Gastrocnemius medialis (tissue), 4 donors: Measurements from ENCODE around the gene GLDC. TPM values are rescaled to one million over a fixed set of nuclear protein-coding genes. Genes with fewer than 3 reads are reported as not detected.

Source experiments
- ATAC-seq, 2 donors: fragments of 150-250 bp; one replicate each; pipeline ENCODE4 v1.9.1; 2016
- DNase-seq, 2 donors: peaks; one replicate each; pipeline ENCODE4 v3.0.0-alpha.2; 2019
- H3K27ac ChIP-seq, 4 donors: fragments of 200-600 bp; sonication (generic); 1 replicate in 1 of 4; 2 replicates in 3 of 4; pipeline ENCODE4 v1.5.1; 2016 to 2018; ENCODE audit warnings: mild to moderate bottlenecking in 2 of 4, moderate library complexity in 1 of 4
- H3K27me3 ChIP-seq, 3 donors: fragments of 200-600 bp; sonication (generic) in 2 of 3; 1 replicate in 1 of 3; 2 replicates in 2 of 3; pipeline versions ENCODE4 v1.5.1 to v1.6.0; 2016 to 2019; ENCODE audit warnings: mild to moderate bottlenecking in 1 of 3, moderate library complexity in 1 of 3
- H3K36me3 ChIP-seq, 2 donors: fragments of 200-600 bp; sonication (generic) in 1 of 2; one replicate each; pipeline ENCODE4 v1.5.1; 2017 to 2018
- H3K4me1 ChIP-seq, 2 donors: fragments of 200-600 bp; sonication (generic) in 1 of 2; one replicate each; pipeline ENCODE4 v1.5.1; 2016 to 2017; ENCODE audit warnings: mild to moderate bottlenecking in 2 of 2
- H3K4me3 ChIP-seq, 4 donors: fragments of 200-600 bp; sonication (generic) in 3 of 4; 1 replicate in 1 of 4; 2 replicates in 3 of 4; pipeline ENCODE4 v1.5.1; 2016 to 2019; ENCODE audit warnings: mild to moderate bottlenecking in 2 of 4
- H3K9me3 ChIP-seq, 3 donors: fragments of 200-600 bp; sonication (generic) in 2 of 3; 1 replicate in 1 of 3; 2 replicates in 2 of 3; pipeline ENCODE4 v1.5.1; 2016 to 2019
- POLR2A ChIP-seq, 2 donors: fragments of 450-650 bp; IDR thresholded peaks; one replicate each; pipeline ENCODE4 v1.6.1; 2017; ENCODE audit warnings: antibody characterized with exemption in 2 of 2, mild to moderate bottlenecking in 2 of 2, moderate library complexity in 2 of 2
- in situ Hi-C, 4 donors: fragments of 200-750 bp; cut with MboI; loops; one replicate each; pipeline versions ENCODE4 v1.15.0 to v1.8.0; 2017; ENCODE audit warnings: low sequenced_read_pairs in 4 of 4
- intact Hi-C: fragments of 100-400 bp; cut with DNase I; formaldehyde crosslinking; loops from one replicate; pipeline ENCODE4 v1.15.1; 2023; ENCODE audit warnings: low total_unique reads
- total RNA-seq, 4 donors: library from RNA; depleted of rRNA; stranded (reverse); fragments of >200 nt; gene quantifications; one replicate each; pipeline versions ENCODE4 v1.1.0 to v1.2.3, GENCODE V29; 2016
- TF ChIP-seq, protein P1 (sequence below), 5 experiments: fragments of 450-650 bp in 3 of 5; fragments of 200-600 bp in 2 of 5; sonication (generic) in 2 of 5; IDR thresholded peaks in 4 of 5; conservative IDR thresholded peaks in 1 of 5; 1 replicate in 4 of 5; 2 replicates in 1 of 5; pipeline ENCODE4 v1.5.1; 2016 to 2019; ENCODE audit warnings: antibody characterized with exemption in 5 of 5, mild to moderate bottlenecking in 3 of 5, moderate library complexity in 3 of 5

The GLDC gene
- total RNA-seq, 4 donors from 2014 or later: 0.31 to 1.00 (median 0.47) TPM

DNA sequence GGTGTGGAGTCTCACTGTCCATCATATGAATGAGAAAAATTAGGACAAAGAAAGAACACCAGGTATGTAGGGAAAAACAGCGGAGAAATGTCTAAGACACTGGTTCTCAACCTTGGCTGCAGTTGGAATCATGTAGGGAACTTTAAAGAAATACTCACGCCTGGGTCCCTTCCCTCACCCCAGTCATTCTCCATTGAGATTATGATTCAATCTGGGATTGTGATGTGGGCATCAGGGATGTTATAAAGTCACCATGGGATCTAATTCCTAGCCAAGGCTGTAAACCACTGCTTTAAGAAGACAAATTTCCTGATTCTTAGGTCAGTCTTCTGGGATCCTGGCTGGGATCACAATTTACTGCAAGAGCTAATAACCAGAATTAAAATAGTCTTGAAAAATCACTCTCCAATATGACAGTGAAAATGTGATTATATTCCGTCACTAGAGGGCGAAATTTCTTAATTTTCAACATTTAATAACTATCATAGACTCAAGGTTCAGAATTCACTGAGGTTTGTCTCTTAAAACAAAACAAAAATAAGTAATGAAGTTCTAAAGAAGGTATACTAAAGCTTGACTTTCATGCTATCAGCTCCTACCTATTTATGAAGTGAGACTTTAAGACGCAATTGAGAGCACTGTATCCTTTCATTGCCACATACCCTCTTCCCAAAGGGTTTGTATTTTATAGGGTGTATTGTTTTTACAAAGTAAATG lies 60.5 kb downstream of the GLDC start:
- ATAC-seq (no peak), DNase-seq (no peak)
- Histone ChIP-seq H3K4me1 (no peaks in the 10 kb centered on the region), H3K27ac (no peak overlapping the region), H3K4me3 (no peak overlapping the region), H3K27me3 (no peaks in the 10 kb centered on the region), H3K36me3 (no peaks in the 10 kb centered on the region), H3K9me3 (no peaks in the 10 kb centered on the region)
- TF ChIP-seq POLR2A (IDR thresholded peaks at IDR 0.05): no peak
- TF ChIP-seq, protein P1, sequence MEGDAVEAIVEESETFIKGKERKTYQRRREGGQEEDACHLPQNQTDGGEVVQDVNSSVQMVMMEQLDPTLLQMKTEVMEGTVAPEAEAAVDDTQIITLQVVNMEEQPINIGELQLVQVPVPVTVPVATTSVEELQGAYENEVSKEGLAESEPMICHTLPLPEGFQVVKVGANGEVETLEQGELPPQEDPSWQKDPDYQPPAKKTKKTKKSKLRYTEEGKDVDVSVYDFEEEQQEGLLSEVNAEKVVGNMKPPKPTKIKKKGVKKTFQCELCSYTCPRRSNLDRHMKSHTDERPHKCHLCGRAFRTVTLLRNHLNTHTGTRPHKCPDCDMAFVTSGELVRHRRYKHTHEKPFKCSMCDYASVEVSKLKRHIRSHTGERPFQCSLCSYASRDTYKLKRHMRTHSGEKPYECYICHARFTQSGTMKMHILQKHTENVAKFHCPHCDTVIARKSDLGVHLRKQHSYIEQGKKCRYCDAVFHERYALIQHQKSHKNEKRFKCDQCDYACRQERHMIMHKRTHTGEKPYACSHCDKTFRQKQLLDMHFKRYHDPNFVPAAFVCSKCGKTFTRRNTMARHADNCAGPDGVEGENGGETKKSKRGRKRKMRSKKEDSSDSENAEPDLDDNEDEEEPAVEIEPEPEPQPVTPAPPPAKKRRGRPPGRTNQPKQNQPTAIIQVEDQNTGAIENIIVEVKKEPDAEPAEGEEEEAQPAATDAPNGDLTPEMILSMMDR (IDR thresholded peaks at IDR 0.05 in 4 of 5, conservative IDR thresholded peaks at IDR 0.05 in 1 of 5): peak in 3 of 5 experiments; percentile 24 to 54 (median 44)
- in situ Hi-C loops: loop anchor here in 3 of 4 donors (5.0 to 10.0 kb wide), 2 partner anchors 90 to 97 kb away; no protein-coding TSS in a partner anchor
- intact Hi-C loops: loop anchor here (1.0 kb wide), 1 partner anchor 82 kb away; no protein-coding TSS in a partner anchor

DNA sequence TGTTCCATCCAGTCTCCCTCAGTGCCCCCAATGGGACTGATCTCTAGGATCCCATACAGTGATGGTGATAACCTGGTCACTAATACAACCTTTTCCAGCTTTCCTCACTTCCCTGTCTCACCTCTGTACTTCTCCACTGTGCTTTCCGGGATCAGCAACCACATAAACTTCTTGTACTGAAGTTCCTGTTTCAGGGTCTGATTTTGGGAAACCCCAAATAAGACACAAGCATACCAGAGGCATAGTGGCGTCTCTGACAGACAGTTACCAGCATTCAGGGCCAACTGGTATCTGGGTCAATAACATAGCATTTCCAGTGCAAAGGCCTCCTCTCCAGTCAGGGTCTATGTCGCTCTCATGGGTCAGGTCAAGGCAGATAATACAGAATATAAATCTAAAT lies 64.3 kb downstream of the GLDC start:
- TF ChIP-seq POLR2A (IDR thresholded peaks at IDR 0.05): no peak
- TF ChIP-seq, protein P1 (IDR thresholded peaks at IDR 0.05 in 4 of 5, conservative IDR thresholded peaks at IDR 0.05 in 1 of 5): no peak
- intact Hi-C loops: no loop called here
- in situ Hi-C loops: loop anchor here in 2 of 4 donors (10.0 kb wide), 1 partner anchor 94 kb away; no protein-coding TSS in a partner anchor
- H3K4me1 ChIP-seq: no peaks in the 10 kb centered on the region
- ATAC-seq (no peak), DNase-seq (no peak)
- H3K27me3 ChIP-seq: no peaks in the 10 kb centered on the region
- H3K9me3 ChIP-seq: no peaks in the 10 kb centered on the region
- H3K36me3 ChIP-seq: no peaks in the 10 kb centered on the region
- no peak overlapping the region for H3K27ac ChIP-seq
- H3K4me3 ChIP-seq: no peak overlapping the region

DNA sequence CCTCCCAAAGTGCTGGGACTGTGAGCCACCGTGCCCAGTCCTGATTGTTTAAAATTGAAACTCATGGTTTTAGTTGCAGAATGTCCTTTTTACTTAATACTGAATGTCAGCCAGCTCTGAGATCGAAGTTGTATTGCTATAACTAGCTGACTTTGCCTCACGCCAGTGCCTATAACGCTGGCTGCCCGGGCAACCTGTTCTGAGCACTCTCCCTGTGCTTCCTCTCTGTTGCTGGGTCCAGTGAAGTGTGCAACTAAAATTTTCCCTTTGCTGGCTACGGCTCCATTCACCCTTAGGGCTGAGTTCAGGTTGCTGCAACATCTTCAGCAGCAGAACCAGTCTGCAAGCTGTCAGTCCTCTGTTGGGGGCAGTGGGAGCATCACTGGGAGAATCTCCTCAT lies 65.9 kb downstream of the GLDC start:
- in situ Hi-C loops (loop anchor here in 3 of 4 donors (10.0 kb wide), 2 partner anchors 95 to 215 kb away; no protein-coding TSS in a partner anchor), intact Hi-C loops (no loop called here)
- H3K27me3 ChIP-seq: no peaks in the 10 kb centered on the region
- no peak for ATAC-seq
- no peaks in the 10 kb centered on the region for H3K4me1 ChIP-seq
- H3K36me3 ChIP-seq: no peaks in the 10 kb centered on the region
- TF ChIP-seq POLR2A (IDR thresholded peaks at IDR 0.05): no peak
- TF ChIP-seq, protein P1 (IDR thresholded peaks at IDR 0.05 in 4 of 5, conservative IDR thresholded peaks at IDR 0.05 in 1 of 5): no peak
- no peak overlapping the region for H3K27ac ChIP-seq
- H3K9me3 ChIP-seq: no peaks in the 10 kb centered on the region
- no peak overlapping the region for H3K4me3 ChIP-seq
- no peak for DNase-seq

- in situ Hi-C loops: loop anchor here in 1 of 4 donors (10.0 kb wide), 1 partner anchor 212 kb away; no protein-coding TSS in a partner anchor
- intact Hi-C loops: no loop called here
Measured at GRCh38 chr9:6576987-6577386, 68.5 kb downstream of the GLDC start.

More at GRCh38 chr9:6576987-6577386, 68.5 kb downstream of the GLDC start:
- no peak overlapping the region for H3K4me3 ChIP-seq
- ATAC-seq (no peak), DNase-seq (no peak)
- no peaks in the 10 kb centered on the region for H3K27me3 ChIP-seq
- no peaks in the 10 kb centered on the region for H3K9me3 ChIP-seq
- no peak overlapping the region for H3K27ac ChIP-seq
- H3K4me1 ChIP-seq: no peaks in the 10 kb centered on the region
- no peaks in the 10 kb centered on the region for H3K36me3 ChIP-seq
- TF ChIP-seq, protein P1 (IDR thresholded peaks at IDR 0.05 in 4 of 5, conservative IDR thresholded peaks at IDR 0.05 in 1 of 5): no peak
- TF ChIP-seq POLR2A (IDR thresholded peaks at IDR 0.05): no peak
